MV-4-11 (cell line): ENCODE results near the gene GRIK4.
"Not testable (repeated sequence)": the region's sequence is repeated elsewhere in the genome, so short reads cannot be mapped to it uniquely, and the experiment has no call there.

Experiments
- DNase-seq: peaks from one replicate; lab custom pipeline; 2025; lab: John Stamatoyannopoulos, UW

GRIK4 gene

DNA sequence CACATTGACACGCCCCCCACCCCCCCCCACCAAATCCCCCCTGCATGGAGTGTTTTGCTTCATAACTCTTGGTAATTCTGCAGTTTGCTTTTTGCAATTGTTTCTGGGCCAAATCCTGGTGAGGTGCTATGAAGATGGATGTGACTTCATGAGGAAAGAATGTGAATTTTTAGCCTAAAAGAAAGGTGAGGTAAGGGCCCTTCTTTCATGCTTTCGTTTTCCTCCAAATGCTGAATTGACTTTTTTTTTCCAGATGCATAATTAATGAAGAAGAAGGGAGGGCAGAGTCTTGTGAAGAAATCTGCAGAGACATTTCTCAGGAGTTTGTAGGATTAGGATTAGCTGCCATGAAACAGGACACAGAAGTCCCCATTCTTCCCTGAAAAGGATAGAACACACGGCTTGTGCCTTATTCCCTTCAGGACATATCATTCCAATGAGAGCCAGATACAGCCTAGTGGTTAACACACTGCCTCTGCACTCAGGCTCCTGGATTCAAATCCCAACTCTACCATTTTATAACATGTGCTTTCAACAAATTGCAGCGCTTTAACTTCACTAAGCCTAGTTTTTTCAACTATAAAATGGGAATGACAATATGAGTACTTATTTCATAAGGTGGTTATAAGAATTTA lies 492.8 kb downstream of the GRIK4 start:
- no peak for DNase-seq

DNA sequence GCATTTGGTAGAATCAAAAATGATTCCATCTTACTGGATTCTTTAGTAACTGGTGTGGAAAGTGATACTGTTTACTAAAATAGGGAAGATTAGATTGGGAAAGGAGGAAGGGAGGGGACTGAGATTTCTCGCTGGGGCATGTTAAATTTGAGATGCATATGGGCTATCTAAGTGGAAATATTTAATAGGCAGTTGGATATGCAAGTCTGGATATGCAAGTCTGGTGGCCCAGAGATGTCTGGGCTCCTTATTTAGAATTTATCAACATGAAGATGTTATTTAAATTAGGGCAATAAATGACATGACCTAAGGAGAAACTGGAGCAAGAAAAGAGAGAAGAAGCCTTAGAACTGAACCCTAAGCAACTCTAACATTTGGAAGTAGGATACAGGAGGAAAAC lies 495.4 kb downstream of the GRIK4 start:
- DNase-seq, result no peak

DNA sequence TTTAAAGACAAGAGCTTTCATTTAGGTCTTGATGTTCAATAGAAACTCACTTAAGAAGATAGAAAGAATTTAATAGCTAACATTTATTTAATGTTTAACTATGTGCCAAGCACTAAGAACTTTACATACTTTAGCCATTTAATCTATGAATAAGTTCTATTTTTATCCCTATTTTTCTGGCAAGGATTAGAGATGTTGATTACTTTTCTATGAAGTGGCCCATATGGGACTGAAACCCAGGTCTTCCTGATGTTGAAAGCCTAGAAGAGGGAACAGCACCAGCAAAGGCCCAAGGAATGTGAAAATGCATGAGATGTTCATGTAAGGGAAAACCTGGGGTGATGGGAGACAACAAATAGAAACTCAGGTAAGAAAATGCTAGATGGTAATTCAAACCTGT lies 497.0 kb downstream of the GRIK4 start:
- no peak for DNase-seq

DNA sequence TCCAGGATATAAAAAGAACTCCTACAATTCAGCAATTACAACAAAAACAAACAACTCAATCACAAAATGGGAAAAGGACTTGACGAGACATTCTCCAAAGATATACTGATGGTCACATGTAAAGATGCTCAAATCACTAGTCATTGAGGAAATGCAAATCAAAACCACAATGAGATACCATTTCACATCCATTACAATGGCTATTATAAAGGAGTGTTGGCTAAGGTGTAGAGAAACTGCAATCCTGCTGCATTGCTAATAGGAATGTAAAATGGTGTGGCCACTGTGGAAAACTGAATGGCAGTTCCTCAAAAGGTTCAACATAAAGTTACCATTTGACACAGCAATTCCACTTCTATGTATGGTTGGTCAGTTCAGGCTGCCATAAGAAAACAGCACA lies 500.5 kb downstream of the GRIK4 start:
- no peak for DNase-seq

DNA sequence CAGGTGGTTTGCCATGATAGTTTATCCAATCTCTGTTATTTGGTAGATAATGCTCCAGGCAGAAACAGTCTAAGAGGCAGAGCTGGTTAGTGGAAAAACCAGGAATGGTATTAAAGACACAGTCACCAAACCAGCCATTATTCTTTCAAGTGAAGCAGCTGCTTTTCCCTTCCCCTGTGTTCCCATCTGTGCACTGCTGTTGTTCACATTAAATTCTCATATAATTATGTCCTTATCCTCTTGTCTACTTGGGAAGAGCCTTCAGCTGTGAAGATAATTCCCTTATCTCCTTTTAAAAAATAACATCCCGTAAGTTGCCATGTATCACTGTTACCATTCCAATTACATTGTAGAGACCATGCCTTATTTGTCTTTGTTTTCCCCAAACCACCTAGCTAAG lies 507.2 kb downstream of the GRIK4 start:
- no peak for DNase-seq

DNA sequence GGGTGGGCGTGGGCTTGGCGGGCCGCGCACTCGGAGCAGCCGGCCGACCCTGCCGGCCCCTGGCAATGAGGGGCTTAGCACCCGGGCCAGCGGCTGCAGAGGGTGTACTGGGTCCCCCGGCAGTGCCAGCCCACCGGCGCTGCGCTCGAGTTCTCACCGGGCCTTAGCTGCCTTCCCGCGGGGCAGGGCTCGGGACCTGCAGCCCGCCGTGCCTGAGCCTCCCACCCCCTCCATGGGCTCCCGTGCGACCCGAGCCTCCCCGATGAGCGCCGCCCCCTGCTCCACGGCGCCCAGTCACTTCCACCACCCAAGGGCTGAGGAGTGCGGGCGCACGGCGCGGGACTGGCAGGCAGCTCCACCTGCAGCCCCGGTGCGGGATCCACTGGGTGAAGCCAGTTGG lies 510.2 kb downstream of the GRIK4 start:
- DNase-seq, result not testable (repeated sequence)

DNA sequence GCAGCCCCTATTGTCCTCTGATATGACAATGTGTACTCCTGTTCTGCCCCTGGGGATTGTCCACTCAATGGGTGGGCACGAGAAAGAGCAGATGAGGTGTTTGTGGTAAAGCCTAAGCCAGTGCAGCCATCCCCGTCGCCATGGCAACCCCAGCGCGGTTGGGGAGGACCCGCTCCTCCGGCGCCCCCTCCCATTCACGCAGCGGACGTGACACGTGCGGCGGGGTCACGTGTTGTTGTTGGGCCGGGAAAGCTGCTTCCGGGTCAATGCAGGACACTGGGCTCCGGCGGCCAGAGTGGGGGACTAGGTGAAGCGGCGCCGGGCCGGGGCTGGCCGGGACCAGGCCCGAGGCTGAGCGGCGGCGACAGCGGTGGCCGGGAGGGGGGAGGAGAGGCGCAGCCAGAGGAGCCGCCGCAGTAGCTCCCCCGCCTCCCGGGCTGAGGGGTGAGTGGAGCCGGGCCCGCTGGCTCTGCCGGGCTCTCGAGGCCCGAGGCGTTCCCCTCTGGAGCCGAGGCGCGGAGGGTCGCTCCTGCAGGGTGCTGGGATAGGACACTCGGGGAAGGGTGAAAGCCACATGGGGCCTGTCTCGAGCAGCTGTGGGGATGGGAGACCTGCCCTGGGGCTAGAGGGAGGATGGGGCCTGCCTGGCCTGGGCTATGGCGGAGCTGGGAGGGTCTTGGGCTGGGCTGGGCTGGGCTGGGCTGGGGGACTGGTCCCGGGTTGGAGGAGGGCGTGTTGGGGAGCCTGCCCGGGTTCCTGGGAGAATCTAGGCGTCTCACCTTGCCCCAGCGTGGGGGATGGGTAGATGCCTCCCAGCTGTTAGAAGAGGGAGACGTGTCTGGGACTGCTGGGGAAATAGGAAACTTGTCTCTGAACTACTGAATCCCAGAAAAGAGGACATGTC lies 512.6 kb downstream of the GRIK4 start, which contains the start of gene TBCEL:
Gene TBCEL (plus strand): TSS at position 255 of the 904 bp plus-strand sequence. CDS start 21,589 bp downstream, outside the sequence.
- peak; percentile 74 for DNase-seq

DNA sequence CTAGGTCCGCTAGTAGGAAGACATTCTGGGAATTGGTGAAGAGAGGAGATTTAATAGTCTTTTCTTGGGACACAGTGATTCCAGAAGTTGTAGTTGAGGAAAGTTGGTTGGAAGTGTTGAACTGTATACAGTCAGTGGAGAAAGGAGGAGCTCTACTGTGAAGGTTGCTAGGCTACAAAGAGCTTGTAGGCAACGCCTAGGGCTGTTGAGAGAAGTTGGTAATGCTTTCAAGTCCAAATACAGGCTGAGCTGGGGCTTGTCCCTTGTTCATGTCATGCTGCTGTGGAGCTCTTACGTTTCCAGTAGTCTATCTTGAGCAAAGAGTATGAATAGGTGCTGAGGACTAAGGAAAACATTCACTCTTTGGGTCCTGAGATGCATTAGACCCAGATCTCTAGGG lies 513.4 kb downstream of the GRIK4 start:
- peak; percentile 4 for DNase-seq

DNA sequence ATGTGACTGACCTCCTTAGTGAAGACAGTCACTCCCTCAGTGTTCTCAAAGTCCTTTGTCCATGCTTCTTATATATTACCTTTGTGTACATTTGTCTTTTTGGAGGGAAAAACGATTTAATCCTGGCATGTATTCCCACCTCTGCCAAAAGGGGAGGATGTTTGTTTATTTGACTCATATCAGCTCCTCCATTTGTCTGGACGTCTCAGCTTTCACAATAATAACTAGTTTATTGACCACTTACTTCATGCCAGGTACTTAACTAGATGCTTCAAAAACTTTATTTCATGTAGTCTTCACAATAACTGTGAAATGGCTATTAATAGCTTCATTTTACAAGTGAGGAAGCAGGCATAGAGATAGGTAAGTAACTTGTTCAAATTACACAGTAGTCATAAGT lies 517.6 kb downstream of the GRIK4 start:
- DNase-seq, result no peak

DNA sequence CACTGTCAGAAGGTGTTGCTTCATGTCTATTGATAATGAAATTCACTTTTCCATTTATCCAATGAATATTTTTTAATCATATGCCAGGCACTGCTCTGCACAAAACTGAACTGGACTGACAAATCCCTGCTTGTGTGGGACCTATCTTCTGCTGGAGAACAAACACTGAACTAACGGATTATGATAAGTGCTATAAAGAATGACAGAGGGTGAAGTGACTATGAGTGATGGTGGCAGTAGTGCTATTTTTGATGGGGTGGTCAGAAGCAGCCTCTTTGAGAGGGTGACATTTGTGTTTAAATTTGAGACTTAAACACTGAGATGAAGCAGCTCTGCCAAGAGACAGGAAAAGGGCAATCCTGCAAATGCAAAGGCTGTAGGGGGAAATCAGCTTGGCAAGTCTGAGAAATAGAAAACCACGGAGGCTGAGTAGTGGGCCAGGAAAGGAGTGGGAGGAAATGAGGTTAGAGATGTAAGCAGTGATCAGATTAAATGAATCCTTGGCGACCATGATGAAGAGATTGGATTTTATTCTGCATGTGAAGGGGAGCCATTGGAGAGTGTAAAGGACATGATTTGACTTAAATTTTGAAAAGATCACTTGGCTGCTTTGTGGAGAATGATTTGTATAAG lies 518.4 kb downstream of the GRIK4 start:
- no peak for DNase-seq

DNA sequence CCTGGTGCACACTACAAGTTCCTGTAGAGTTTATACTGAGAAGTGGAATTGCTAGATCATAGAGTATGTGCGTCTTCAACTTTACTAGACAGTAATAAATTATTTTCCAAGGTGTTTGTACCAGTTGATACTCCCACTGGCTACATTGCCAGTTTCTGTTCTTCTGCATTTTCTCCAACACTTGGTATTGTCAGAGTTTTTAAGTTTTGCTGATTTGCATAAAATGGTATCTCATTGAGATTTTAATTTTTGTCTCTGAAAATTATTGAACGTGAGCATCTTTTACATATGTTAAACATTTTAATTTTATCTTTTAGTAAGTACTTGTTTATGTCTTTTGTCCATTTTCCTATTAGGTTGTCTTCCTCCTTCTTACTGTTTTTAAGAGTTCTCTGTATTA lies 519.6 kb downstream of the GRIK4 start:
- DNase-seq, result no peak

DNA sequence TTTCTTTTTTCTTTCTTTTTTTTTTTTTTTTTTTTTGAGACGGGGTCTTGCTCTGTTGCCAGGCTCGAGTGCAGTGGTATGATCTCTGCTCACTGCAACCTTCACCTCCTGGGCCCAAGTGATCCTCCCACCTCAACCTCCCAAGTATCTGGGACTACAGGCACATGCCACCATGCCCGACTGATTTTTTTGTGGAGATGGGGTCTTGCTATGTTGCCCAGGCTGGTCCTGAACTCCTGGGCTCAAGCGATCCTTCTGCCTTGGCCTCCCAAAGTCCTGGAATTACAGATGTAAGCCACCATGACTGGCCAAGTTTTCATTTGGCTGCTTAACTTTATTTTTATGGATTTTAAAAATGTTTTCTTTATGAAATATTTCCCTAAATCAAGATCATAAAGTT lies 520.1 kb downstream of the GRIK4 start:
- DNase-seq, result not testable (repeated sequence)

DNA sequence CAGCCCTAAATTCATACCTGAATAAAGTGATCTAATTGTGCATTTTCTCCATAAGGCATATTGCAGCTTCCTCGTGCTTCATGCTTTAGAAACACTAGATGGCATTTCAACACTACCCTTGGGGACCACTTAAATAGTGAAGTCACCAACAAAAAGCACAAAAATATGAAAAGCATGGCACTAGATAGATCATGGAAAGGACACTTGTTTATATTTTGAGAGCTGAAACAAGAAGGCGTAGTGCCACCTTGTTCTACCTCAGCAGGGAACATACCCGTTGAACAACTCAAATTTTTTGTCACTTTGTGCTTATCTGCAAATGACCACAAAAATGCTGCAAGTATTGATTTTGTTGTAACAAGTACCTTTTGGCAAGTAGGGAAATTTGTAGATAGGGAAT lies 521.0 kb downstream of the GRIK4 start:
- no peak for DNase-seq

DNA sequence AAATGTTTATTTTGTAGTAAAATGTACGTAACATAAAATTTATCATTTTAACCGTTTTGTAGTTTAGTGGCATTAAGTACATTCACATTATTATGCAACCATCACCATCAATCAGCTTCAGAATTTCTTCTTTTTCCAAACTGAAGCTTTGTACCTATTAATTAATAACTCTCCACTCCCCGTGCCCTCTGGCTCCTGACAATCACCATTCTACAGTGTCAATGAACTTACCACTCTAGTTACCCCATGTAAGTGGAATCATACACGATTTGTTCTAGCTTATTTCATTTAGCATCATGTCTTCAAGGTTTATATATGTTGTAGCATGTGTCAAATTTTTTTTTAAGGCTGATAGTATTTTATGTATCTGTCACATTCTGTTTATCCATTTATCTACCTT lies 522.1 kb downstream of the GRIK4 start:
- DNase-seq, result no peak

DNA sequence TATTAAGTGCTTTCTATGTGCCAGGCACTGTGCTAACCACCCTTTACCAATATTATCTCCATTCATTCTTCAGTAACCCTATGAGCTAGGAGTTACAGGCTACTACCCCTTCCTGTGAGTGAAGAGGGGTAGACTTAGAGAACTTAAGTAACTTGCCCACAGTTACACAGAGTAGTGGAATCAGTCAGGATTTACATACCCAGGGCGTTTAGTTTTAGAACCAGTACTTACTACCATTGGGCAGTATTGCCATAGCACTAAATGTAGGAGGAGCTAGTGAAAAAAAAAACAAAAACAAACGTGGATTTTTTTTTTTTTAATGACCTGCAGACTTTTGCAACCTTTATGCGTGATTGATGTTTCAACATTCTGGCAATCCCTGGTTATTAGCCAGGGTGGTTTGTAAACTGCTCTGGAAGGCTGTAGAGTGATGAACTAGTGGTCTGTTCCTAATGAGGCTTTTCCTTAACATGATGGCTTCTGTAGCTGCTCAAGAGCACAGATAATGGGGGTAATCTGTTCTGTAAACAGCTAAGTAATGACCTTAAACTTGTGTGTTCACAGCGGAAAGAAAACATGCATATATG lies 523.7 kb downstream of the GRIK4 start:
- no peak for DNase-seq

DNA sequence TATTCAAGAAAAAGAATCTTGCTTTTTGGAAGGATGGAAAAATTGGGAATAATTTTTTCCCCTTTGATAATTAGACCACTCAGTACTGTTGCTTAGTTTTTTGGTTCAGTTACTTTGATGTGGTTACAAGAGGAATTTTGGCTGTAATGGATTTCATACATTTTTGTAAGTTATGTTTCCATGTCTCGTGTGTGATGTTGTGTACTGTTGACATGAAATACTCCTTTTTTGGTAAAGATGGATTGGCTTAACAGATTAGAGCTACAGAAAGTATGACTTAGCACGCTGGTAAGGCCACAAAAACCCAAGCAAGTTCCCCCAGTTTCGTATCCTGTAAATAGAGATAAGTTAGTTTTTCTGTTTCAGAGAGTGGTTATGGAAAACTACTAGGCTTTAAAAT lies 524.2 kb downstream of the GRIK4 start:
- DNase-seq, result peak; percentile 61

DNA sequence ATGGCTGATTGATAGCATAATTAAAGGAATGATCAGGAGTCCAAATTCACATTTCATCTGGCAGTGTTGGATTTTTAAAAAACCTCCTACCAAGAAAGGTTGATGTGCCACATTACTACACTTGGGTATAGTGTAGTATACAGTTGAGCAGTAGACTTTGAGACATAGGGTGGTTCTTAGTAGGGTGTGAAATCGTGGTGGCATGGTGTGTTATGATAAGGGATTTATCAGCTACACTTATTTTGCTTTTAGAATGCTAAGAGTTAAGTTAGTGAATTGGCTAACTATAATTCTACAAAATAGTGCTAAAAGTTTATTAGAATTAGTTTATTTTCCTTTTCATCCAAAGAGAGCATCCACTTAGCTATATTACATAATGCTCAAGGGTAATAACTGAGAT lies 525.5 kb downstream of the GRIK4 start:
- DNase-seq, result no peak
